Islet of Langerhans (tissue), 1 donor: Measurements from ENCODE around the gene TPPP3.
A peak's percentile ranks its signal among the peaks of the same experiment; 100 is the strongest.

Source experiments
- FAIRE-seq: peaks from one replicate; lab custom pipeline; 2011; peaks lifted over from hg19 to GRCh38; lab: Jason Lieb, UNC

TPPP3 gene

DNA sequence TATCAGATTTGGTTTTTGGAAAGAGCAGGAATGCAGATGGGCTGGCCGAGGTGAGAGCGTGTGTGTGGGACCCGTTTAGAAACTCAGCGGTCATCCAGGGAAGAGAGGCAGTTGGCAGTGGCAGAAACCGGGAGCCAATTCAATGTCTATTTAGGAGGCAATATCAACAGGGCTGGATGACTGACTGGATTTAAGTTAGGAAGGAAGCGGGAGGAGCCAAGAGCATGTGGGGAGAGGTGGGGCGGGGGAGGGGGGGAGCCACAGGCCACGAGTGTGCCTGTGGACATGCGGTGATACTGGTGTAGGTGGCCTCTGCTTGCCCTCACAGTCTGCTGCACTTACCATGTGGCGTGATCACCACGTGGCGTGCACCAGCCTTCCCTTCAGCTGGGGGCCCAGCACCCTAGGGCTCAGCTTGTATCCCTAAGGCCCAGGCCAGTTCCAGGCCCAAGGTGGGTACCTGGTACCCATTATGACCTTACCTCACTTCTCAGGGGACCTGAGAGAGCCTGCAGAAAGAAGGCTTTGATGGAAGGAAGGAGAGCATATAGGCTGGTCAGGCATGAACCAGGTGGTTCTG, 10.8 kb upstream of the TPPP3 start:
- no peak for FAIRE-seq

DNA sequence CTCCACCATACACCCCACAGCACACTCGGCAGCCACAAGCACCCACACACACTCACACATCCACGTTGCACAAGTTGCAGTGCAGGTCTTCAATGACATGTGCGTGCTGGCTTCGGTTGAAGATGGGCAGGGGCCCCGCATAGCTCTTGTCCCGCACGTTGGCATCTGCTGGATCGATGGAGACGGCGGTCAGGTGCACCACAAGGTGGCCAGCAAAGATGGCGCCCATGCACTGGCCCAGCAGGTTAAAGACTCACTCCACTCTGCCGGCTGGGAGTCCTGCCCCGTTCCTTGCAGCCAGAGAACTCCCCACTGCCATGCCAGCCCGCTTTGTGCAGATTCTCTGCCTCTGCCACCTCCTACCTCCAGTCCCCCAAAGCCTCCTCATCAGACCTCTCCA, 7.6 kb upstream of the TPPP3 start:
- no peak for FAIRE-seq

DNA sequence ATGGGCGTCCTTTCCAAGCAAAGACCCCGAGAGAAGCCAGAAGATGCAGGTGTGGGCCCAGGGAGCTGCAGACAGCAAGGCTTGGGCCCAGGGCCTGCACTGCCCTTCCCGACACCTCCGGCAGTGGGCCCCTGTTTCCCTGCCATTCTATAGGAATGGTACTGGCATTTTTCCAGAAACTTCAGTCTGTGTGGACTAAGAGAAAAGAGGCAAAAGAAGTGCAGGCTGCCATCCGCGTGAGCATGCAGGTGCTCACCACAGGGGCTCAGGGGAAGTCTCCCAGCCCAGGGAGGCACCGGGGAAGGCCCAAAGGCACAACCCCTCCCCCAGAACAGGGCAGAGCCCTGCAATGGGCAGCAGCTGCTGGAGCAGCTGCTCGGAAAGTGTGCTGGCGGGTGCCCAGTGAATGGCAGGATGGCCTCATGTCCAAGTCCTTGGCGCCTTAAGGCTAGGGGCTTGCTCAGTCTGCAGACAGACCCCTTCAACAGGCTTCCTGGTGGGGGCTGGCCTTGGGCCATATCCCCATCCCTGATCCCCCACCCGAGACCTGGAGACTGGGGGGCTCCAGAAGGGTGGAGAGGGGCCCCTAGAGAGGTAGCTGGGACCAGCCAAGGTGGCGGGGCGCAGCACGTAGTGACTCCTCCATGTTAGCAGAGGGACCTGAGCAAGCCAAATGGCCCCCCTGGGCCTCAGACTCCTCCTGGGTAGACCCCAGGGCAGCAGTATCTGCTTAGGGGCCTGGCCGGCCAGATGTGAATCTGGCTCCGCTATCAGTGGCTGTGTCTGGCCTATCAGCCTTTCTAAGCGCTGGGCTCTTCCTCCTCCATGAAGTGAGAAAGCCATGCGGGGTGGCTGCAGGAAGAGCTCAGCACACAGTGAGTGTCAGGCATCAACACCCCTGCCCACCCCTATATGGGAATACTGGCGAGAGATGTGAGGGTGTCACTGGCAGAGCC, 6.7 kb upstream of the TPPP3 start:
- FAIRE-seq, result no peak

DNA sequence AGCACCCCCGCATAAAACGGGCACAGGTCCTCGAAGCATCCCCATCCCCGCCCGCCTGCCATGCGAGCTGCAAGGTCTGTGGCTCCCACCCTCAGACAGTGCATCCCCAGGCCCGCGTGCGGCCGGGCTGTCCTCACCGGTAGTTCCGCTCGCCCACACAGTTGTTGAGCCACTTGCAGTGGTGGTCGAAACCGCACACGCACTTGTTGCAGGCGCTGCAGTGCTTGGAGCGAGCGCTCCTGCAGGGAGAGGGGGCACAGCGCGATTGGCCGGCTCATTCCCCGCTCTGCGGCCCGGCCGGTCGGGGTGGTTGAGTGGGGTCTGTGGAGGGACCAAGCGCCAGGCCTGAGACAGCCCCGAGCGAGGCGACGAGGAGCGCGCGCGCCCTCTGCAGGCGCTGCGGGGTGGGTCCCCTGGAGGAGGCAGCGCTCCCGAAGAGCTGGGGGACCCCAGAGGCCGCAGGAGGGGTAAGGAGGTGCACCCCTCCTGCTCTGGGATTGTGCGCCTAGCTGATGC, 6.0 kb upstream of the TPPP3 start:
- no peak for FAIRE-seq

DNA sequence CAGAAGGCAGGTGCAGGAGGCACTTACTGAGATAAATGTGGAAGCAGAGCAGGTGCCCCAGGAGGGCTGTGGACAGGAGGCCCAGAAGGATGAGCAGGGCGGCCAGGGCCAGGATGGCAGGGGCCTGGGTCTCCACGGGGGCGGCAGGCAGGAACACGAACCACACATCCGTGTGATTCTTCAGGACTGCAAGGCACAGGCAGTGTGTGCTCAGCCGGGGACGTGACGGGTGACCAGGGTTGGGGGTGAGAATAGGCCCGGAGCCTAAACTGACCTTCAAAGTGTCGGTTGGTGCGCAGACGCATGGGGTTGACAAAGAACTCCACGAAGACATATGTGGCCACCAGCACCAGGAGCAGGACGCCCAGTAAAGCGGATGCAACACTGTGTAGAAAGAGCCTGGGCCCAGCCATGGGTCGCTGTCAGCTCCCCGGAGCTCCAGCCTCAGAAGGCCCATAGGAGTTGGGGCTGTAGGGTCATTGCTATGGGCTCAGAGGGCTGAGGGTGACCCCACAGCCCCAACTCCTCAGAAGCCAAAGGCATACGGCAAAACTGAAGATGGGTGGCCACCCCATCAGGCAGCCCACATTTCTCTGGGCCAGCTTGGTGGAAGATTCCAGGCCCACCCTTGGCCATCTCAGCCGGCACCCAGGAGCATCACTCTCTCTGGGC, 5.4 kb upstream of the TPPP3 start:
- no peak for FAIRE-seq

- no peak for FAIRE-seq
These were observed 4.7 kb upstream of the TPPP3 start for GRCh38 chr16:67397812-67398545.

- FAIRE-seq, result no peak
These were observed 3.9 kb upstream of the TPPP3 start for GRCh38 chr16:67397036-67397801.

DNA sequence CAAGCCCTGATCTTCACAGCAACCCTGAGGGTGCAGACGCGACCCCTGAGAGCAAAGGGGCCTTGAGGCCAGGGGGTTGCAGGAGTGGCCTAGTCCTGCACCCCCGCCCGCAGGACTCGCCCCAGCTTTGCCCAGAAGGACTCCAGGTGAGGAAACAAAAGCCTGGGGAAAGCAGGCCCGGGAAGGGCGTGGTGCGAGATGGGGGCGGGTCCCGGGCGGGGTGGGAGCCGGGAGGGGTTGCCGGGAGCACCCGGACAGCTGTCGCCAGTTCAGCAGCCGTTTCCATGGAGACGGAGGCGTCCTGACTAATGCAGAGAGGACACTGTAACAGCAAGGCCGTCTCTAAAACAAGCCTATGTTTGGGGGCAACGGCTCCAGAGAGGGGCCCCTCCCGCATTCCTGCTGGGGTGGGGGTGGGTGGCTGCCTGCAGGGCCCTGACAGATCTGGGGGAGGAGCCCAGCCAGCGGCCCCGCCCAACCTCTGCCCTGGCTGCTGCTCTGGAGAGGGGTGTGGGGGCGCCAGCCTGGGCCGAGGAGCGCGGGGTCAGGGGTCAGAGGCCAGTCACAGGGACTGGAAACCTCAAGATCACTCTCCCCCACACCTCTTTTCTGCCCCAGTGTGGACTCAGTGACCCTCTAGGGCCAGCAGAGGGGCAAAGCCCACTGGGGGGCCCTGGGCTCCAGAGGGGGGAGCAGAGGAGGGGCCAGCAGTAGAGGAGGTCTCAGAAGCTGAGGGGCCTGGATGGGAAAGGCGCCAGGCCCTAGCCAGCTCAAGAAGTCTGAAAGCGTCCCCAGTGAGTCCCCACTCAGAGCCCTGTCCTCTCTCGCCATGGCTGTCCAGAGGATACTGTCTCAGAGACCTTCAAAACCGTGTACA, 3.1 kb upstream of the TPPP3 start:
- FAIRE-seq, result peak; percentile 27

GRCh38 chr16:67395458-67396158, 2.3 kb upstream of the TPPP3 start:
- FAIRE-seq, result no peak

DNA sequence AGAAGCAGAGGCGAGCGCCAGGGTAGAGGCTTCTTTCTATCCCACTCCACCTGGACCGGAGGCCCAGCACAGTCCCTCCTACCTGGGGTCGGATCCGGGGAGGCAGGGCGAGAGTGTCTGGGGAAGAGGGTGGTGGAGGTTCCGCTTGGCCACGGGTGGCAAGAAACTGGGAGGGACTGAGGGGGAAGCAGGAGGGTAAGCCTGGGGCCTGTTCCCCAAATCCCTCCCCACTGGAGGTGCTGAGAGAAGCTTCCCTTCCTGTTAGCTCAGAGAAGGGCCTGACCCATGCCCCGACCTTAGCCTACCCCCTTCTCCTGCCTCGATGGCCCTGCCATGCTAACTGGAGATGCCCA, 1.8 kb upstream of the TPPP3 start:
- no peak for FAIRE-seq

DNA sequence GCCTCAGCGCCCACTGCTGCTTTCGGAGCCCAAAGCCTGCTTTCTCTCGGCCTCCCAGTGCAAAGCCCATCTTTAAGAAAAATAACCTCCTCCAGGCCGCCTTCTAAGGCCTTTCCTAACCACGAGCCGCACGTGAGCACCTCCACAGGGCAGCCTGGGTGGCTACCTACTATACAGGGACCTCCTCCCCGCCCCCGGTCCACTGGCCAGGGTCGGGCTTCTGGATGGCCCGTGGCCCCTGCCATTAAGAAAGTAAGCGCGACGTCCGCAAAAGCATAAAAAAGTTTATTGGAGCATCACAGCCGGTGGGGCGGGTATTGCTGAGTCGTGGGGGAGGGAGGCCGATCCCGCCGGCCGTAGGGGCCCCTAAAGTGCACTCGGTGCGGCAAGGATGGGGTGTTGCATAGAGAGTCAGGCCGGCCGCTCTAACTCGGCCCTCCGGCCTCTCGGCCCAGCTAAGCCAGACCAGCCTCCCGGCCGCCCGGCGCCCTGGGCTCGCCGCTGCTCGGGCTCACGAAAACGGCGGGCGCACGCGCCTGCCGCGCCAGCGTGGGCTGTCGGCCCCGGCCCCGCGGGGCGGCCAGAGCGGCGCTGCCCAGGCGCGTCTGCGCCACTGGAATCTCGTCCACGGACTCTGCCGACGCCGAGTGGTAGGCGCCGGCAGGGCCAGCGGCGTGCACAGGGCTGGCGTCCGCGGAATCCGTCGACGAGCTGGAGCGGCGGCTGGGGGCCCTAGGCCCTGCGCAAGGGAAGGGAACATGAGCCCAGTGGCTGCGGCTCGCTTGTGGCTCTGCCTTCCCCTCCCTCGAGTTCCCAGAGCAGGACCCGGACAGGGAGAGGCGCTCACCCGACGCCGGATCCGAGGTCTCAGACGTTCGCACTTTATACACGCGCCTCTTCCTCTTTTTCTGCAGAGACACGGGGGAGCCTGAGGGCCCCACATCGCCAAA, 1.1 kb upstream of the TPPP3 start:
- no peak for FAIRE-seq

GRCh38 chr16:67393788-67394154, 473 bp upstream of the TPPP3 start:
- FAIRE-seq, result no peak

DNA sequence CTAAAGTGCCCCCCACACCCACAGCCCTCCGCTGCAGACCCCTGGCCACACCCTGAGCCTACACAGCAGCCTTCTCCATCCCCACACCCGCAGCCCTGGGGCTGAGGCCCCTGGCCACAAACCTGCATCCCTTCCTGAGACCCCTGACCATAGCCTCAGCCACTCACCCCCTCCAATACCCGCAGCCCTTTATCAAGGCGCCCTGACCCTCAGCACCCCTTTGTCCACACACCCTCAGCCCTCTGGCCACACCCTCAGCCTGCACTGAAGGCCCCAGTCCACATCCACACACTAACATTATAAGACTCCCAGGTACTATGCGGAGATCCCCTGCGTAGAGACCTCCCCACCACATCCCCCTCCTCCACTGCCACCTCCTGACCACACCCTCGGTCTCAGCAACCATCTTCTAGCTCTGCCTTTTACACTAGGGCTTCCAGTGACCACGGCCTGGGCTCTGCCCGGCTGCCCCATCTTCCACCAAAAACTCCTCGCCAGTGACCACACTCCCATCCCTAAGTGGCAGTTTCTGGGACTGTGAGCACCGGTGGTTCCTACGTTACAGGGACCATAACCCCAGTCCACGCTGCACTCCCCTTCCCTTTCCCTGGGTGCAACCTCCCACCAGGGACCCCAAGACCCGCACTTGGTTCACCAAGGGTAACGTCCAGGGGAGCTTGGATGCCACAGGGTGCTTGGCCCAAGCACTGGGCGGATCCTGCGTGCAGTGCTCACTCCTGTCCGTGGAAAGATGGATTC, 818 bp downstream of the TPPP3 start:
- no peak for FAIRE-seq

- no peak for FAIRE-seq
These were observed 1.6 kb downstream of the TPPP3 start for GRCh38 chr16:67391424-67392300.

DNA sequence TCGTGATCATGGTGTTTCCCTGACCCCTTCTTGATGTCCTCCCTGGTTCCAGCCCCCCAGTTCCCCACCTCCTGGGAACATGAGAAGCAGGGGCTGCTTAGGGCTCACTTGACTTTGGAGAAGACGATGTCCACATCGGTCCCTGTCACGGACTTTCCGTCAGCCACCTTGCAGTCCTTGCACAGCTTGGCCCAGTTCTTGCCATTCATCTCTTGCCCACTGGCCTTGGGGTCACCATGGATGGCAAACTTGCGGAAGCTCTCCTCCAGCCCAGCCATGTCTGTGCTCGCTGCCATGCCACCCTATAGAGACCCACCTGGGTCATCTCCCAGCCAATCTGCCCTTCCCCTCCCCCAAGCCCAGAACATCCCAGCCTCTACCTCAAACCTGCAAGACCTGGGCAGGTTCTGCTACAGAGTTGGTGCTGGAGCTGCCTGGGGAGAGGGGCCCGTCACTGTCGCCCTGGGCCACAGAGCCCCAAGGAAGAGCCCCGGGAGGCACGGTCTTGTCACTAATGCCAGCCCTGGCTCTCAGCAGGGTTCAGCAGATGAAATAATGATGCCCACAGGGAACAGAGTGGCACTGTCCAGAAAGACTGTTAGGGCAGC, 2.4 kb downstream of the TPPP3 start:
- no peak for FAIRE-seq

GRCh38 chr16:67389911-67390815, 3.1 kb downstream of the TPPP3 start:
- no peak for FAIRE-seq
